ENCODE measurements around the gene VRK1. TPM values are rescaled to one million over a fixed set of nuclear protein-coding genes. Genes with fewer than 3 reads are reported as not detected.

VRK1 gene
- total RNA-seq, 1 donor from 2014 or later = 20.0 TPM

DNA sequence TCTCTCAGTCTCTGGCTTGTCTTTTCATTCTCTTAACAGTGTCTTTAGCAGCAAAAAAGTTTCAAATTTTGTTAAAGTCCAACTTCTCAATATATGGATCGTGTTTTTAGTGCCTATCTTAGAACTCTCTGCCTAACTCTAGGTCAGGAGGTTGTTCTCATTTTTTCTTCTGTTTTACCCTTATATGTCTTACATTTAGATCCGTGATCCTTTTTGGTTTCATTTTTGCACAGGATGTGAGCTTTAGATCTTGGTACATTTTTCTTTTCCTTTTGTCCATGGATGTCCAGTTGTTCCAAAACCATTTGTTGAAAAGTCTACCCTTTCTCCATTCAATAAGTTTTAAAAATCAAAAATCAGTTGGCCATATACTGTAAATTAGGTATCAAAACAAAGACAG is 6.8 kb downstream of the VRK1 start:
- TF ChIP-seq, protein P1, sequence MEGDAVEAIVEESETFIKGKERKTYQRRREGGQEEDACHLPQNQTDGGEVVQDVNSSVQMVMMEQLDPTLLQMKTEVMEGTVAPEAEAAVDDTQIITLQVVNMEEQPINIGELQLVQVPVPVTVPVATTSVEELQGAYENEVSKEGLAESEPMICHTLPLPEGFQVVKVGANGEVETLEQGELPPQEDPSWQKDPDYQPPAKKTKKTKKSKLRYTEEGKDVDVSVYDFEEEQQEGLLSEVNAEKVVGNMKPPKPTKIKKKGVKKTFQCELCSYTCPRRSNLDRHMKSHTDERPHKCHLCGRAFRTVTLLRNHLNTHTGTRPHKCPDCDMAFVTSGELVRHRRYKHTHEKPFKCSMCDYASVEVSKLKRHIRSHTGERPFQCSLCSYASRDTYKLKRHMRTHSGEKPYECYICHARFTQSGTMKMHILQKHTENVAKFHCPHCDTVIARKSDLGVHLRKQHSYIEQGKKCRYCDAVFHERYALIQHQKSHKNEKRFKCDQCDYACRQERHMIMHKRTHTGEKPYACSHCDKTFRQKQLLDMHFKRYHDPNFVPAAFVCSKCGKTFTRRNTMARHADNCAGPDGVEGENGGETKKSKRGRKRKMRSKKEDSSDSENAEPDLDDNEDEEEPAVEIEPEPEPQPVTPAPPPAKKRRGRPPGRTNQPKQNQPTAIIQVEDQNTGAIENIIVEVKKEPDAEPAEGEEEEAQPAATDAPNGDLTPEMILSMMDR (IDR thresholded peaks at IDR 0.05; ENCODE audit: unreplicated experiment) = no peak

DNA sequence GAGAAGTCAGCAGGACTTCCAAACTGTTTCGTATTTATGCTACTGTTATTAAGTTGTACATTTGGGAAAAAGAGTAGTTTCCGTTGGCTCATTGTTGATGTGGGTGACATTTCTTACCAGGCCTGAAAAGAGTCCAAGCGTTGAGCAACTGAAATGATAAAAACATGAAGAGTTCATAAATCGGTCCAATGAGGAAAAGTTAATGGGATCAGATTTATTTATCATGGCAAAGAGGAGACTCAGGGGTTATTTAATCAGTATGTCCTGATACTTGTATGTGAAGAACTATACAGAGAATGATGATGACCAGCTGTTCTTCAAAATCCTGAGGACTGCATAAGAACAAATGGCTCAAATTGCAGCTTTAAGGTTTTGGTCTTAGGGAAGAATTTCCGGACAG is 7.7 kb downstream of the VRK1 start:
- Mint-ChIP-seq H3K27ac (no peak overlapping the region), H3K9me3 (no peaks in the 10 kb centered on the region), H3K36me3 (no peaks in the 10 kb centered on the region), H3K4me3 (no peak overlapping the region), H3K4me1 (peaks cover 2% of the 10 kb centered on the region), H3K27me3 (ENCODE audit: low read depth) (no peaks in the 10 kb centered on the region)
- TF ChIP-seq, protein P1 (IDR thresholded peaks at IDR 0.05; ENCODE audit: unreplicated experiment) = no peak
- no peak for DNase-seq (ENCODE audit: low spot score in 2 of 2, unreplicated experiment in 2 of 2)

More for the DNA sequence above, 6.8 kb downstream of the VRK1 start:
- no peaks in the 10 kb centered on the region for H3K9me3 Mint-ChIP-seq
- H3K4me1 Mint-ChIP-seq = peaks cover 2% of the 10 kb centered on the region
- H3K27ac Mint-ChIP-seq = no peak overlapping the region
- H3K36me3 Mint-ChIP-seq = no peaks in the 10 kb centered on the region
- H3K4me3 Mint-ChIP-seq = no peak overlapping the region
- DNase-seq (ENCODE audit: low spot score in 2 of 2, unreplicated experiment in 2 of 2) = no peak
- no peaks in the 10 kb centered on the region for H3K27me3 Mint-ChIP-seq (ENCODE audit: low read depth)

DNA sequence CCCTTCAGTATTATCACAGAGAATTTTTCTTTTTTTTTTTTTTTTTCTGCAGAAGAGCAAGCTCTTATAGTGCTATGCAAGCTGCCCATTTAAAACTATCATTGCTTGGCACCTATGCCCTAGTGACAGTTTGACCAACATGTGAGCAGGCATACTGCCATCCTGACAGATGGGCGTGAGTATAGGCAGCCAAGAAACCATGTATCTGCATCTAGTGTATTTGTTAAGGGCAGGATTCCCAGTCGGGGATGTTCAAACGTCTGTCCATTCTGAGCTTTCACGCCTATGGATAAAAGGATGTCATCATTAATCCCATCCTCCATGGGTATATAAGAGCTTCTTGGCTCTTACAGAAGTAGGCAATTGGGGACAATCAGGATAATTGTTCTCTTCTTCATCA is 8.8 kb downstream of the VRK1 start:
- H3K36me3 Mint-ChIP-seq = no peaks in the 10 kb centered on the region
- no peak overlapping the region for H3K4me3 Mint-ChIP-seq
- H3K27ac Mint-ChIP-seq = no peak overlapping the region
- H3K9me3 Mint-ChIP-seq = no peaks in the 10 kb centered on the region
- no peaks in the 10 kb centered on the region for H3K27me3 Mint-ChIP-seq (ENCODE audit: low read depth)
- TF ChIP-seq, protein P1 (IDR thresholded peaks at IDR 0.05; ENCODE audit: unreplicated experiment) = no peak
- DNase-seq (ENCODE audit: low spot score in 2 of 2, unreplicated experiment in 2 of 2) = no peak
- peaks cover 2% of the 10 kb centered on the region for H3K4me1 Mint-ChIP-seq

DNA sequence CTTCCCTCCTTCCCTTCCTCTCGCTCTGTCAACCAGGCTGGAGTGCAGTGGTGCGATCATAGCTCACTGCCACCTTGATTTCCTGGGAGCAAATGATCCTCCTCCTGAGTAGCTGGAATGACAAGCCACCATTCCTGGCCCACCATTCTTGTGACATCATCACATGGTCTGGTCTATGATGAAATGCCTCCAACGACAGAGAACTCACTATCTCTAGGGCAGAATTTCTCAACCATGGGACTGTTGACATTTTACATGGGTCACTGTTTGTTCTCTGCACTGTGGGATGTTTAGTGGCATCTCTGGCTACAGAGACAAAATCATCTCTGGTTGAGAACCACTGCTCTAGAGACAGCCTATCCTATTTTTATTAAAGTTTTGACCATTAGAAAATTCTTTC is 9.7 kb downstream of the VRK1 start:
- H3K36me3 Mint-ChIP-seq = peaks cover 4% of the 10 kb centered on the region

DNA sequence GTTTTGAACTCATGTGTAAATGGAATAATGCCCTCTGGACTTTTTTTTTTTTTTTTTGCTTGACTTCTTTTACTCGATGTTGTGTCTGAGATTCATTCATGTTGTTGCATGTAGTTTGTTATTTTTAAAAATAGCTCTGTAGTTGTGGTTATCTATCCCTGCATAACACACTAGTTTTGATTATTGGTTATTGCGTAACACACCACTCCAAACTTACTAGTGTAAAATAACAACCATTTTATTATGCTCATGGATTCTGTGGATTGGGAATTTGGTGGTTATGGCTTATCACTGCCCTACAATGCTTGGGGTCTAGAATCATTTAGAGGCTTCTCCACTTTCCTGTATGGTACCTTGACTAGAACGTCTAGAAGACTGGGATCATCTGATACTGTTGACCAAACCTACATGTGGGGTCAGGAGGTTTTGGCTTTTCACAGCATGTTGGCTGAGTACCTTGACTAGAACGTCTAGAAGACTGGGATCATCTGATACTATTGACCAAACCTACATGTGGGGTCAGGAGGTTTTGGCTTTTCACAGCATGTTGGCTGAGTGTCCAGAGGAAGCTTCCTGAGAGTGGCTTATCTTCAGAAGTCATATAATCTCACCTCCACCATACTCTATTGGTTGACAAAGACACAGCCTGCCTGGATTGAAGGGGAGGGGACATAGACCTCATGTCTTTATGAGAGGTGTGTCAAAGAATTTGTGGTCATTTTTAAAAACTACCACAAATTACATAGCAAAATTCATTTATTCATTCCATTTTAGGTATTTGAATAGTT is 11.6 kb downstream of the VRK1 start:
- peaks cover 2% of the 10 kb centered on the region for H3K4me1 Mint-ChIP-seq
- no peak overlapping the region for H3K4me3 Mint-ChIP-seq
- H3K9me3 Mint-ChIP-seq = peaks cover 8% of the 10 kb centered on the region
- peaks cover 4% of the 10 kb centered on the region for H3K36me3 Mint-ChIP-seq
- H3K27me3 Mint-ChIP-seq (ENCODE audit: low read depth) = no peaks in the 10 kb centered on the region
- TF ChIP-seq, protein P1 (IDR thresholded peaks at IDR 0.05; ENCODE audit: unreplicated experiment) = no peak
- H3K27ac Mint-ChIP-seq = no peak overlapping the region
- DNase-seq (ENCODE audit: low spot score in 2 of 2, unreplicated experiment in 2 of 2) = no peak

More for the DNA sequence above, 9.7 kb downstream of the VRK1 start:
- Mint-ChIP-seq H3K27ac (no peak overlapping the region), H3K9me3 (peaks cover 8% of the 10 kb centered on the region), H3K4me3 (no peak overlapping the region), H3K4me1 (peaks cover 2% of the 10 kb centered on the region), H3K27me3 (ENCODE audit: low read depth) (no peaks in the 10 kb centered on the region)
- no peak for DNase-seq (ENCODE audit: low spot score in 2 of 2, unreplicated experiment in 2 of 2)
- TF ChIP-seq, protein P1 (IDR thresholded peaks at IDR 0.05; ENCODE audit: unreplicated experiment) = no peak
